ENCODE data around the gene CDC14B.

CDC14B gene

GRCh38 chr9:96478829-96479371 is 140.7 kb downstream of the CDC14B start:
- TF ChIP-seq, protein P1, sequence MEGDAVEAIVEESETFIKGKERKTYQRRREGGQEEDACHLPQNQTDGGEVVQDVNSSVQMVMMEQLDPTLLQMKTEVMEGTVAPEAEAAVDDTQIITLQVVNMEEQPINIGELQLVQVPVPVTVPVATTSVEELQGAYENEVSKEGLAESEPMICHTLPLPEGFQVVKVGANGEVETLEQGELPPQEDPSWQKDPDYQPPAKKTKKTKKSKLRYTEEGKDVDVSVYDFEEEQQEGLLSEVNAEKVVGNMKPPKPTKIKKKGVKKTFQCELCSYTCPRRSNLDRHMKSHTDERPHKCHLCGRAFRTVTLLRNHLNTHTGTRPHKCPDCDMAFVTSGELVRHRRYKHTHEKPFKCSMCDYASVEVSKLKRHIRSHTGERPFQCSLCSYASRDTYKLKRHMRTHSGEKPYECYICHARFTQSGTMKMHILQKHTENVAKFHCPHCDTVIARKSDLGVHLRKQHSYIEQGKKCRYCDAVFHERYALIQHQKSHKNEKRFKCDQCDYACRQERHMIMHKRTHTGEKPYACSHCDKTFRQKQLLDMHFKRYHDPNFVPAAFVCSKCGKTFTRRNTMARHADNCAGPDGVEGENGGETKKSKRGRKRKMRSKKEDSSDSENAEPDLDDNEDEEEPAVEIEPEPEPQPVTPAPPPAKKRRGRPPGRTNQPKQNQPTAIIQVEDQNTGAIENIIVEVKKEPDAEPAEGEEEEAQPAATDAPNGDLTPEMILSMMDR (IDR thresholded peaks at IDR 0.05; ENCODE audit: low read length, missing control alignments): no peak
- no peak overlapping the region for H3K4me3 ChIP-seq (replicated peaks; ENCODE audit: low read depth, low read length)
- no peak for DNase-seq (ENCODE audit: low read depth)

- TF ChIP-seq, protein P1 (IDR thresholded peaks at IDR 0.05; ENCODE audit: low read length, missing control alignments): no peak
- DNase-seq (ENCODE audit: low read depth): peak; percentile 31
- no peak overlapping the region for H3K4me3 ChIP-seq (replicated peaks; ENCODE audit: low read depth, low read length)
Observed at GRCh38 chr9:96476591-96476990, 143.1 kb downstream of the CDC14B start.

DNA sequence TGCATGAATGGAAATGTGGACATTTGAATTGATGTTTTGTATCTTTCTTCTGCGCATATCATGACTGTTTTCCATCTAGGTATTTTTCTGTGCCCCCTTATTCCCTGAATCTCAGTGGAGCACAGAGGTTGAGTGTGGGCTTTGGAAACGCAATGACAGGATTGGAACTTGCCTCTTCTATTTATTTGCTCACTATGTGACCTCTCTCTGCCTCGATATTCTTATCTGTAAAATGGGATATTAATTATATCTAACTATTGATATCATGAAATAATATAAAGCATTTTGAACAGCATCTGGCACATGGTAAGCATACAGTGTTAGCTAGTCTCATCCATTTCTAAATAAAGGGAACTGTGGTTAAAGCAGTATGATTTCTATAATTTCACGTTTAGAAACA is 143.6 kb downstream of the CDC14B start:
- H3K4me3 ChIP-seq (replicated peaks; ENCODE audit: low read depth, low read length): no peak overlapping the region
- TF ChIP-seq, protein P1 (IDR thresholded peaks at IDR 0.05; ENCODE audit: low read length, missing control alignments): no peak
- DNase-seq (ENCODE audit: low read depth): no peak

DNA sequence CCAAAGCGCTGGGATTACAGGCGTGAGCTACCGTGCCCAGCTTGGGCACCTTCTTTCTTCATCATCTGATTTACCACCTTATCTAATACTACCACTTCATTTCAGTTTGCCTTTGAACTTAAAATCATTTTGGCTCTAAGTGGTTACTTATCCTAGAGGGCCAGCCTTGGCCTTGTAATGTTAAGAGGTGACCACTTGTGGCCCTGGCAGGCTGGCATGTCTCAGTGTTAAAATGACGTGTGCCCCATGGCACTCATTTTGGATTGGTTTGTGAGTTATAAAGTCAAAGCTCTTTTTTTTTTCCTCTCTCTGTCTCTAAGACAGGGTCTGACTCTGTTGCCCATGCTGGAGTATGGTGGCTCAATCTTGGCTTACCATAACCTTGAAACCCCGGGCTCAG is 151.9 kb downstream of the CDC14B start:
- TF ChIP-seq, protein P1 (IDR thresholded peaks at IDR 0.05; ENCODE audit: low read length, missing control alignments): no peak
- no peak overlapping the region for H3K4me3 ChIP-seq (replicated peaks; ENCODE audit: low read depth, low read length)
- no peak for DNase-seq (ENCODE audit: low read depth)

GRCh38 chr9:96464426-96464825 is 155.2 kb downstream of the CDC14B start:
- H3K4me3 ChIP-seq (replicated peaks; ENCODE audit: low read depth, low read length): no peak overlapping the region
- no peak for DNase-seq (ENCODE audit: low read depth)
- TF ChIP-seq, protein P1 (IDR thresholded peaks at IDR 0.05; ENCODE audit: low read length, missing control alignments): no peak

DNA sequence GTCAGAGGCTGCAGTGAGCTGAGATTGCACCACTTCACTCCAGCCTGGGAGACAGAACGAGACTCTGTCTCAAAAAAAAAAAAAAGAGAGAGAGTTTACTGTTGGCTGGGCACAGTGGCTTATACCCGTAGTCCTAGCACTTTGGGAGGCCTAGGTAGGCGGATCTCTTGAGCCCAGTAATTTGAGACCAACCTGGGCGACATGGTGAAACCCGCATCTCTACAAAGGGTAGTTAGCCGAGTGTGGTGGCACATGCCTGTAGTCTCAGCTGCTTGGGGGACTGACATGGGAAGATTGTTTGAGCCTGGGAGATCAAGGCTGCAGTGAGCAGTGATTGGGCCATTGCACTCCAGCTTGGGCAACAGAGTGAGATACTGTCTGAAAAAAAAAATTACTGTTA is 157.1 kb downstream of the CDC14B start:
- no peak overlapping the region for H3K4me3 ChIP-seq (replicated peaks; ENCODE audit: low read depth, low read length)
- no peak for DNase-seq (ENCODE audit: low read depth)
- TF ChIP-seq, protein P1 (IDR thresholded peaks at IDR 0.05; ENCODE audit: low read length, missing control alignments): no peak

DNA sequence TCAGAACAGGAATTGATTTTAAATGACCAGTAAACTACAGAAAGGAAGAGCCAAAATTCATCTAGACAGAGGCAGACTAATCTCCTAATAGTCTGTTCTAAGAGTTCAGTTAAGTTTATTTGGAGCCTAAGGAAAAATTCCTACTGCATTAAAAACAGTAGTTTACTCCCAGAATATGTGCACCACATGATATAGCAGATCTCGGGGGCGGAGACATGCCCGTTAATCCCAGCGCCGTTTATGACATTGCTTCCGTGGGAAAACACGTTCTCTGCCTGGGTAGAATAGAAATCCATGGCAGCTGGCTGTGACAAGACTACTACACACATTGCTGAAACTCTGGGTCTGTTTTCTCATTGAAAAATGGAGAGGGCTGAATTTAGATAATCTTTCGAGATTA is 158.3 kb downstream of the CDC14B start:
- no peak for DNase-seq (ENCODE audit: low read depth)
- H3K4me3 ChIP-seq (replicated peaks; ENCODE audit: low read depth, low read length): no peak overlapping the region
- TF ChIP-seq, protein P1 (IDR thresholded peaks at IDR 0.05; ENCODE audit: low read length, missing control alignments): no peak

Data from fibroblast of pulmonary artery (primary cell).